Vagina (tissue), 2 donors: ENCODE measurements around the gene FBLIM1. TPM values are rescaled to one million over a fixed set of nuclear protein-coding genes. Genes with fewer than 3 reads are reported as not detected.

Source experiments
- DNase-seq, 2 donors: peaks; one replicate each; pipeline ENCODE4 v3.0.0-alpha.2; 2017; ENCODE audit errors: extremely low spot score in 2 of 2
- H3K27ac ChIP-seq: fragments of 200-600 bp; sonication (generic); one replicate; pipeline ENCODE4 v1.5.1; 2019
- H3K27me3 ChIP-seq: fragments of 200-600 bp; sonication (generic); one replicate; pipeline ENCODE4 v1.5.1; 2019
- H3K36me3 ChIP-seq, 2 donors: fragments of 200-600 bp; sonication (generic); one replicate each; pipeline ENCODE4 v1.5.1; 2017 to 2019
- H3K4me1 ChIP-seq: fragments of 200-600 bp; sonication (generic); one replicate; pipeline ENCODE4 v1.5.1; 2019
- H3K4me3 ChIP-seq, 2 donors: fragments of 200-600 bp; sonication (generic); 1 replicate in 1 of 2; 2 replicates in 1 of 2; pipeline ENCODE4 v1.5.1; 2016 to 2019
- H3K9me3 ChIP-seq: fragments of 200-600 bp; sonication (generic); one replicate; pipeline ENCODE4 v1.5.1; 2019
- POLR2A ChIP-seq, 2 donors: fragments of 450-650 bp; IDR thresholded peaks; one replicate each; pipeline ENCODE4 v1.6.1; 2017; ENCODE audit warnings: antibody characterized with exemption in 2 of 2, mild to moderate bottlenecking in 2 of 2, moderate library complexity in 2 of 2
- POLR2AphosphoS5 ChIP-seq, 2 donors: sonication (generic); formaldehyde crosslinking; IDR thresholded peaks; one replicate each; pipeline ENCODE4 v1.9.0; 2017; ENCODE audit warnings: antibody characterized with exemption in 2 of 2, mild to moderate bottlenecking in 2 of 2, low read depth in 1 of 2; ENCODE audit not compliant: insufficient read depth in 1 of 2
- intact Hi-C: fragments of 100-400 bp; cut with DNase I; formaldehyde crosslinking; loops from one replicate; pipeline ENCODE4 v1.15.1; 2023
- total RNA-seq: library from RNA; depleted of rRNA; stranded (reverse); fragments of >200 nt; gene quantifications from one replicate; pipeline ENCODE4 v1.2.3, GENCODE V29; 2016
- TF ChIP-seq, protein P1 (sequence below), 3 experiments: fragments of 450-650 bp in 2 of 3; fragments of 200-600 bp in 1 of 3; sonication (generic) in 1 of 3; IDR thresholded peaks; one replicate each; pipeline ENCODE4 v1.5.1; 2017 to 2019; ENCODE audit warnings: antibody characterized with exemption in 3 of 3, mild to moderate bottlenecking in 2 of 3, moderate library complexity in 2 of 3

FBLIM1 gene
- total RNA-seq, 1 donor from 2014 or later, result 45.2 TPM

DNA sequence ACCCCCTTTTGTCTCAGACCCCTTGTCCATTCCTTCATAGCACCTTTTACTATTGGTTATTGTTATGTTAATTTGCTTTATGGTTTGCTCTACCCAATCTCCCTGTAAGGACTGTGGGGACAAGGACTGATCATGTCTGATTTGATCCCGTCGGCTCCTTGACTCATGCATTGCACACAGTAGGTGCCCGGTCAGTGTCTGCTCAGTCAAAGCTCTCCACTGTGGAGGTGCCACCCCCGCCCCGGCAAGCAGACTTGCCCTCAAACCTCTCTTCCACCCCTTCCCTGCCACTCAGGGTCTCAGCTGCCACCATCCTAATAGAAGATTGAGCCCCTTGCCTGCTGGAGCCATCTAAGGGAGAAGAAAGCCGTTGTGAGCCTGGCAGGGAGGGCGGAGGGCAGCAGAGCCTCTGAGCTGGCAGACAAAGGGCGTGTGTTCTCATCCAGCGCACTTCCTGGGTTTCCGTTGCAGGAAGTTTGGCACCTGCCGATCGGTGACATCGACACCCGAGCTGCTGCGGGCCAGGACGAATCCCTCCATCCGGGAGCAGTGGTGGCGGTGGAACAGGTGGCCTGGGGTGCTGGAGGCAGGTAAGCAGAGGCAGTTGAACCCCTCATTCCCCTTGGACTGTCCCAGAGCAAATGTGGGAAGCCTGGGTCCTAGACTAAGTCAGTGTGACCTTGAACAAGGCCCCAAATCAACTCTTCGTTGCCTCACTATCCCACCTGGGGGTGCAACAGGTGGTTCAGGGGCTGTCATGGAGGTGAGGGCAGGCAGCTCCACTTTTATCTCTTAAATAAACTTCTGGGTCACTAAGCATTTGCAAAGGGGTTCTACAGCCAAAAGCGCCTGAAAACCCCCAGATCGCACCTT is 2.2 kb upstream of the FBLIM1 start:
- Histone ChIP-seq H3K36me3 (no peaks in the 10 kb centered on the region), H3K27me3 (no peaks in the 10 kb centered on the region), H3K27ac (peak overlapping the region; percentile 87), H3K9me3 (no peaks in the 10 kb centered on the region), H3K4me3 (no peak overlapping the region), H3K4me1 (peaks cover 55% of the 10 kb centered on the region)
- peak in 1 of 2 donors; percentile 20 for TF ChIP-seq POLR2AphosphoS5 (IDR thresholded peaks at IDR 0.05; ENCODE audit: insufficient read depth in 1 of 2, low read depth in 1 of 2)
- TF ChIP-seq, protein P1, sequence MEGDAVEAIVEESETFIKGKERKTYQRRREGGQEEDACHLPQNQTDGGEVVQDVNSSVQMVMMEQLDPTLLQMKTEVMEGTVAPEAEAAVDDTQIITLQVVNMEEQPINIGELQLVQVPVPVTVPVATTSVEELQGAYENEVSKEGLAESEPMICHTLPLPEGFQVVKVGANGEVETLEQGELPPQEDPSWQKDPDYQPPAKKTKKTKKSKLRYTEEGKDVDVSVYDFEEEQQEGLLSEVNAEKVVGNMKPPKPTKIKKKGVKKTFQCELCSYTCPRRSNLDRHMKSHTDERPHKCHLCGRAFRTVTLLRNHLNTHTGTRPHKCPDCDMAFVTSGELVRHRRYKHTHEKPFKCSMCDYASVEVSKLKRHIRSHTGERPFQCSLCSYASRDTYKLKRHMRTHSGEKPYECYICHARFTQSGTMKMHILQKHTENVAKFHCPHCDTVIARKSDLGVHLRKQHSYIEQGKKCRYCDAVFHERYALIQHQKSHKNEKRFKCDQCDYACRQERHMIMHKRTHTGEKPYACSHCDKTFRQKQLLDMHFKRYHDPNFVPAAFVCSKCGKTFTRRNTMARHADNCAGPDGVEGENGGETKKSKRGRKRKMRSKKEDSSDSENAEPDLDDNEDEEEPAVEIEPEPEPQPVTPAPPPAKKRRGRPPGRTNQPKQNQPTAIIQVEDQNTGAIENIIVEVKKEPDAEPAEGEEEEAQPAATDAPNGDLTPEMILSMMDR (IDR thresholded peaks at IDR 0.05), result no peak
- intact Hi-C loops, result loop anchor here (5.0 kb wide), 1 partner anchor 54 kb away; no protein-coding TSS in a partner anchor
- DNase-seq, result no peak

DNA sequence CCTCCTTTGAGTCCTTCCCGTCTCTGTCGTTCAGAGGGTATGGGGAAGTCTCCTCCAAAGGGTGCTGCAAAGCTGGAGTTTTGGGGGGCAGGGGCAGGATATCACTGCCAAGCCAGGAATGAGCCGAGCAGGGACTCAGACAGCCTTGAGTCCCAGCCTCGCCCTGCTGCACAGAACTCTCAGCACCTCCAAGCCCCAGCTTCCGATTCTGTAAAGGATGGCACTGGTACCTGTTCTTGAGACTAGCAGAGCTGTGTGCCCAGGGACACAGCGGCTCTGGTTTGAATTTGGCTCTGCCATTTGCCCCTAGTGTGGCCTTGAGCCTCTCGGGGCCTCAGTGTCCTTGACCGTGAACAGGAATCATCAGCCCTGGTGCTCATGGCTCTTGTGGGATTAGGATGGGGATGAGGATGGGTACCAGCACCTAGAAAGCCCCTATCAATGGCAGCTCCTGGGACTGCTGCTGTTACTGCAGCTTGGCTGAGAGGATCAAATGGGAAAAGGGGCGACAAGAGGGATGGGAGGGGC is 1.5 kb upstream of the FBLIM1 start:
- TF ChIP-seq POLR2AphosphoS5 (IDR thresholded peaks at IDR 0.05; ENCODE audit: insufficient read depth in 1 of 2, low read depth in 1 of 2) (no peak), POLR2A (IDR thresholded peaks at IDR 0.05) (no peak)
- TF ChIP-seq, protein P1 (IDR thresholded peaks at IDR 0.05), result no peak
- H3K27me3 ChIP-seq, result no peaks in the 10 kb centered on the region
- peak overlapping the region; percentile 87 for H3K27ac ChIP-seq
- peaks cover 55% of the 10 kb centered on the region for H3K4me1 ChIP-seq
- no peaks in the 10 kb centered on the region for H3K9me3 ChIP-seq
- DNase-seq, result no peak
- H3K36me3 ChIP-seq, result no peaks in the 10 kb centered on the region
- no peak overlapping the region for H3K4me3 ChIP-seq
- intact Hi-C loops, result loop anchor here (5.0 kb wide), 1 partner anchor 55 kb away; no protein-coding TSS in a partner anchor

DNA sequence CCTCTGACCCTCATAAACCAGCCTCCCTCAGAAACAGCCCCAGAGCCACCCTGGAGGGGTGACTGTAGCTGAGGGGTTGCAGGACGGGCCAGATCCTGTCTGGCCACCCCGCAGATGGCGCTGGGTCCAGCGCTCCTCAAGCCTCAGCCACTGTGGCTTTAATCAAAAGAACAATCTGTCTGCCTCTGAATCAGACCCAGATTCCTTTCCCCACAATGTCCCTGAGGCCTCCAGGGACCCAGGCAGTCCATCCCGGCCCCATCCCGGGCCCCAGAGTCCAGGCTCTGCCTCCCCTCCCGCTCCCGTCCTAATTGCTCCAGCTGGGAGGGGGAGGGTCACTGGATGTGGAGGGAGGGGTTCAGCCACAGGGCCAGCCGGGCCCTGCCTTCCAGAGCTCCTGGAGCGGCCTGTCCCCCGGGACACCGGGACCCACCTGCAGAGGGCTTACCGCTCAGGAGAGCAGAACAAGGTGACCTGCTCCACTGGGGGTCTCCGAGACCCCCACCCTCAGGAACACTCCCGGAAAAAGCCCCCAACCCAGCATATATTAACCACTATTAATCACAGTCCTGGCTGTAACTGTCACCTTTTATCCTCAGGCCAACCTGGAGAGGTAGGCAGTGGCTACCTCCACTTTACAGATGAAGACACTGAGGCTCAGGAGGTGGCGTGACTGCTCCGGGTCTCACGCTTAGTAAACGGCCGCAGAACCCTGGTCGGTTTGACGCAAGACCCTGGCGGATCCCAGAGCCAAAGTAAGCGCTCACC is 836 bp upstream of the FBLIM1 start:
- Histone ChIP-seq H3K27me3 (no peaks in the 10 kb centered on the region), H3K4me3 (peak overlapping the region; percentile 77 to 80), H3K36me3 (no peaks in the 10 kb centered on the region), H3K4me1 (peaks cover 55% of the 10 kb centered on the region), H3K9me3 (no peaks in the 10 kb centered on the region), H3K27ac (peak overlapping the region; percentile 87)
- no peak for DNase-seq
- intact Hi-C loops, result loop anchor here (5.0 kb wide), 1 partner anchor 55 kb away; no protein-coding TSS in a partner anchor
- TF ChIP-seq POLR2A (IDR thresholded peaks at IDR 0.05) (peak in 1 of 2 donors; percentile 10), POLR2AphosphoS5 (IDR thresholded peaks at IDR 0.05; ENCODE audit: insufficient read depth in 1 of 2, low read depth in 1 of 2) (peak in 1 of 2 donors; percentile 67)
- TF ChIP-seq, protein P1 (IDR thresholded peaks at IDR 0.05), result no peak

DNA sequence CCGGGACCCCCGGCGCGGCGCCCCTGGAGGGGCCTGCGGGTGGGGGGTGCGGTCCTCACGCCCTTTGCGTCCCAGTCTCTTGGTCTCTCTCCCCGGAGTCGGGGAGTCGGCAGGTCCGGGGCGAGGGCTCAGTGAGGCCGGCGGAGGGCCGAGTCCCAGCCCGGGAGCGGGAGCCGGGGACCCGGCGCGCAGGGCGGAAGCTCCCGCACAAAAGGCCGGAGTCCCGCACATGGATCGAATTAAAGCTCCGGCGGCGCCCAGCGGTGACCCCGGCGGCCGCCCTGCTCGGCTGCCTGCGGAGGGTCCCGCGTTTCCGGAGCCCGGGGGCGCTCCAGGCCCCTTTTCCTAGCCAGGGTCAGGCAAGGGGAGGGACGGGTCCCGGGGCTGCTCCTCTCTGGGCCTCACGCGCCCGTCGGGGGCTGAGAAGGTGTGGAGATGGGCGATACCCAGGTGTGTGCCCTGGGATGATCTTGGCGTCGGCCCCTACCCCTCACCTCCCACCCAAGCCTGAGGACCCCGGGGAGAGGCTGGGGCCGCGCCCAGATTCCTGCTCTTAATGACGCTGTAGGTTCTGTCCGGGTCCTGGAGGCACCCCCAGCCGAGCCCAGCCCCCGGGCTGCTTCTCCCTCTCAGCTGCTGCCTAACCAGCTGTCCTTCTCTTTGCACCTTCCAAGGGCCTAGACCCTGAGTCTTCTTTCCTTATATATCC is 512 bp downstream of the FBLIM1 start:
- no peak for DNase-seq
- Histone ChIP-seq H3K27ac (peak overlapping the region; percentile 87), H3K27me3 (no peaks in the 10 kb centered on the region), H3K36me3 (no peaks in the 10 kb centered on the region), H3K4me1 (peaks cover 62% of the 10 kb centered on the region), H3K9me3 (no peaks in the 10 kb centered on the region), H3K4me3 (peak overlapping the region; percentile 77 to 80)
- TF ChIP-seq POLR2A (IDR thresholded peaks at IDR 0.05) (no peak), POLR2AphosphoS5 (IDR thresholded peaks at IDR 0.05; ENCODE audit: insufficient read depth in 1 of 2, low read depth in 1 of 2) (peak in 1 of 2 donors; percentile 34)
- TF ChIP-seq, protein P1 (IDR thresholded peaks at IDR 0.05), result no peak
- intact Hi-C loops, result loop anchor here (5.0 kb wide), 1 partner anchor 57 kb away; no protein-coding TSS in a partner anchor
